ENCODE results near the gene PTGR2. TPM values are rescaled to one million over a fixed set of nuclear protein-coding genes. Genes with fewer than 3 reads are reported as not detected.
A peak's percentile ranks its signal among the peaks of the same experiment; 100 is the strongest.

Gene PTGR2
- total and polyA plus RNA-seq, 4 donors: 3.3 to 8.7 (median 5.4) TPM

GRCh38 chr14:73842851-73843250 lies 8.8 kb upstream of the PTGR2 start:
- WGBS, 2 donors: 85 to 87% methylated on average over 2 of the region's 2 CpGs
- Histone ChIP-seq H3K27me3 (ENCODE audit: control insufficient read depth in 1 of 2, insufficient read depth in 2 of 2, low read length in 1 of 2) (no peaks in the 10 kb centered on the region), H3K9me3 (ENCODE audit: control insufficient read depth, low read length) (no peaks in the 10 kb centered on the region), H3K36me3 (ENCODE audit: control insufficient read depth in 1 of 2, insufficient read depth in 2 of 2, low read length in 1 of 2) (no peaks in the 10 kb centered on the region), H3K4me3 (ENCODE audit: low read length in 2 of 2) (no peak overlapping the region), H3K4me1 (ENCODE audit: control insufficient read depth in 1 of 2, insufficient read depth in 2 of 2, low read length in 2 of 2) (no peaks in the 10 kb centered on the region), H3K27ac (ENCODE audit: low read depth in 1 of 2, low read length in 2 of 2) (no peak overlapping the region)
- intact Hi-C loops (cut with DNase I): no loop called here
- no peak for DNase-seq
- ATAC-seq (ENCODE audit: low FRiP score): no peak

- intact Hi-C loops (cut with DNase I): no loop called here
- 56 to 79% methylated on average over 2 of the region's 2 CpGs for WGBS, 2 donors
Observed at GRCh38 chr14:73843296-73843695, 8.3 kb upstream of the PTGR2 start.

GRCh38 chr14:73846947-73847346 lies 4.7 kb upstream of the PTGR2 start:
- intact Hi-C loops (cut with DNase I): no loop called here
- no peaks in the 10 kb centered on the region for H3K27me3 ChIP-seq (ENCODE audit: control insufficient read depth in 1 of 2, insufficient read depth in 2 of 2, low read length in 1 of 2)
- ATAC-seq (ENCODE audit: low FRiP score) (no peak), DNase-seq (no peak)
- H3K4me1 ChIP-seq (ENCODE audit: control insufficient read depth in 1 of 2, insufficient read depth in 2 of 2, low read length in 2 of 2): no peaks in the 10 kb centered on the region
- H3K4me3 ChIP-seq (ENCODE audit: low read length in 2 of 2): no peak overlapping the region
- H3K9me3 ChIP-seq (ENCODE audit: control insufficient read depth, low read length): no peaks in the 10 kb centered on the region
- 66 to 74% methylated on average over 4 of the region's 4 CpGs for WGBS, 2 donors
- H3K27ac ChIP-seq (ENCODE audit: low read depth in 1 of 2, low read length in 2 of 2): no peak overlapping the region
- H3K36me3 ChIP-seq (ENCODE audit: control insufficient read depth in 1 of 2, insufficient read depth in 2 of 2, low read length in 1 of 2): no peaks in the 10 kb centered on the region

More at GRCh38 chr14:73843296-73843695, 8.3 kb upstream of the PTGR2 start:
- no peaks in the 10 kb centered on the region for H3K9me3 ChIP-seq (ENCODE audit: control insufficient read depth, low read length)
- no peak for ATAC-seq (ENCODE audit: low FRiP score)
- DNase-seq: no peak
- H3K27me3 ChIP-seq (ENCODE audit: control insufficient read depth in 1 of 2, insufficient read depth in 2 of 2, low read length in 1 of 2): no peaks in the 10 kb centered on the region
- H3K4me3 ChIP-seq (ENCODE audit: low read length in 2 of 2): no peak overlapping the region
- no peaks in the 10 kb centered on the region for H3K4me1 ChIP-seq (ENCODE audit: control insufficient read depth in 1 of 2, insufficient read depth in 2 of 2, low read length in 2 of 2)
- no peaks in the 10 kb centered on the region for H3K36me3 ChIP-seq (ENCODE audit: control insufficient read depth in 1 of 2, insufficient read depth in 2 of 2, low read length in 1 of 2)
- H3K27ac ChIP-seq (ENCODE audit: low read depth in 1 of 2, low read length in 2 of 2): no peak overlapping the region

GRCh38 chr14:73851000-73851399 lies 631 bp upstream of the PTGR2 start:
- Histone ChIP-seq H3K27ac (ENCODE audit: low read depth in 1 of 2, low read length in 2 of 2) (peak overlapping the region; percentile 59 to 70), H3K9me3 (ENCODE audit: control insufficient read depth, low read length) (no peaks in the 10 kb centered on the region), H3K36me3 (ENCODE audit: control insufficient read depth in 1 of 2, insufficient read depth in 2 of 2, low read length in 1 of 2) (no peaks in the 10 kb centered on the region), H3K4me3 (ENCODE audit: low read length in 2 of 2) (peak overlapping the region; percentile 44 to 50), H3K4me1 (ENCODE audit: control insufficient read depth in 1 of 2, insufficient read depth in 2 of 2, low read length in 2 of 2) (no peaks in the 10 kb centered on the region), H3K27me3 (ENCODE audit: control insufficient read depth in 1 of 2, insufficient read depth in 2 of 2, low read length in 1 of 2) (no peaks in the 10 kb centered on the region)
- ATAC-seq (ENCODE audit: low FRiP score) (no peak), DNase-seq (no peak)
- intact Hi-C loops (cut with DNase I): loop anchor here in 1 of 2 donors (5.0 kb wide), 1 partner anchor 36 kb away; the partner anchor contains the start of gene ZNF410
- 44 to 49% methylated on average over 6 of the region's 6 CpGs for WGBS, 2 donors

- Histone ChIP-seq H3K4me3 (ENCODE audit: low read length in 2 of 2) (no peak overlapping the region), H3K27me3 (ENCODE audit: control insufficient read depth in 1 of 2, insufficient read depth in 2 of 2, low read length in 1 of 2) (no peaks in the 10 kb centered on the region), H3K4me1 (ENCODE audit: control insufficient read depth in 1 of 2, insufficient read depth in 2 of 2, low read length in 2 of 2) (no peaks in the 10 kb centered on the region), H3K36me3 (ENCODE audit: control insufficient read depth in 1 of 2, insufficient read depth in 2 of 2, low read length in 1 of 2) (no peaks in the 10 kb centered on the region), H3K9me3 (ENCODE audit: control insufficient read depth, low read length) (no peaks in the 10 kb centered on the region), H3K27ac (ENCODE audit: low read depth in 1 of 2, low read length in 2 of 2) (no peak overlapping the region)
- ATAC-seq (ENCODE audit: low FRiP score): no peak
- intact Hi-C loops (cut with DNase I): no loop called here
- DNase-seq: no peak
Observed at GRCh38 chr14:73859145-73859544, 7.5 kb downstream of the PTGR2 start.

GRCh38 chr14:73861073-73861472 lies 9.4 kb downstream of the PTGR2 start:
- no peaks in the 10 kb centered on the region for H3K9me3 ChIP-seq (ENCODE audit: control insufficient read depth, low read length)
- DNase-seq (no peak), ATAC-seq (ENCODE audit: low FRiP score) (no peak)
- 83 to 86% methylated on average over 5 of the region's 5 CpGs for WGBS, 2 donors
- H3K36me3 ChIP-seq (ENCODE audit: control insufficient read depth in 1 of 2, insufficient read depth in 2 of 2, low read length in 1 of 2): no peaks in the 10 kb centered on the region
- H3K4me1 ChIP-seq (ENCODE audit: control insufficient read depth in 1 of 2, insufficient read depth in 2 of 2, low read length in 2 of 2): no peaks in the 10 kb centered on the region
- no peak overlapping the region for H3K27ac ChIP-seq (ENCODE audit: low read depth in 1 of 2, low read length in 2 of 2)
- H3K4me3 ChIP-seq (ENCODE audit: low read length in 2 of 2): no peak overlapping the region
- intact Hi-C loops (cut with DNase I): no loop called here
- H3K27me3 ChIP-seq (ENCODE audit: control insufficient read depth in 1 of 2, insufficient read depth in 2 of 2, low read length in 1 of 2): no peaks in the 10 kb centered on the region

- DNase-seq (no peak), ATAC-seq (ENCODE audit: low FRiP score) (no peak)
- 89 to 96% methylated on average over 8 of the region's 8 CpGs for WGBS, 2 donors
- H3K27ac ChIP-seq (ENCODE audit: low read depth in 1 of 2, low read length in 2 of 2): no peak overlapping the region
- H3K9me3 ChIP-seq (ENCODE audit: control insufficient read depth, low read length): no peaks in the 10 kb centered on the region
- H3K4me1 ChIP-seq (ENCODE audit: control insufficient read depth in 1 of 2, insufficient read depth in 2 of 2, low read length in 2 of 2): no peaks in the 10 kb centered on the region
- intact Hi-C loops (cut with DNase I): no loop called here
- no peak overlapping the region for H3K4me3 ChIP-seq (ENCODE audit: low read length in 2 of 2)
- H3K27me3 ChIP-seq (ENCODE audit: control insufficient read depth in 1 of 2, insufficient read depth in 2 of 2, low read length in 1 of 2): no peaks in the 10 kb centered on the region
- H3K36me3 ChIP-seq (ENCODE audit: control insufficient read depth in 1 of 2, insufficient read depth in 2 of 2, low read length in 1 of 2): no peaks in the 10 kb centered on the region
Observed at GRCh38 chr14:73862480-73862879, 10.8 kb downstream of the PTGR2 start.

- H3K27ac ChIP-seq (ENCODE audit: low read depth in 1 of 2, low read length in 2 of 2): no peak overlapping the region
- H3K36me3 ChIP-seq (ENCODE audit: control insufficient read depth in 1 of 2, insufficient read depth in 2 of 2, low read length in 1 of 2): no peaks in the 10 kb centered on the region
- no peak overlapping the region for H3K4me3 ChIP-seq (ENCODE audit: low read length in 2 of 2)
- DNase-seq (no peak), ATAC-seq (ENCODE audit: low FRiP score) (no peak)
- no peaks in the 10 kb centered on the region for H3K27me3 ChIP-seq (ENCODE audit: control insufficient read depth in 1 of 2, insufficient read depth in 2 of 2, low read length in 1 of 2)
- H3K4me1 ChIP-seq (ENCODE audit: control insufficient read depth in 1 of 2, insufficient read depth in 2 of 2, low read length in 2 of 2): no peaks in the 10 kb centered on the region
- WGBS, 2 donors: 95 to 97% methylated on average over 2 of the region's 2 CpGs
- no peaks in the 10 kb centered on the region for H3K9me3 ChIP-seq (ENCODE audit: control insufficient read depth, low read length)
- intact Hi-C loops (cut with DNase I): no loop called here
Observed at GRCh38 chr14:73863209-73863608, 11.6 kb downstream of the PTGR2 start.

GRCh38 chr14:73865534-73866113 lies 14.0 kb downstream of the PTGR2 start:
- intact Hi-C loops (cut with DNase I): no loop called here
- Histone ChIP-seq H3K9me3 (ENCODE audit: control insufficient read depth, low read length) (no peaks in the 10 kb centered on the region), H3K36me3 (ENCODE audit: control insufficient read depth in 1 of 2, insufficient read depth in 2 of 2, low read length in 1 of 2) (no peaks in the 10 kb centered on the region), H3K4me1 (ENCODE audit: control insufficient read depth in 1 of 2, insufficient read depth in 2 of 2, low read length in 2 of 2) (no peaks in the 10 kb centered on the region), H3K27me3 (ENCODE audit: control insufficient read depth in 1 of 2, insufficient read depth in 2 of 2, low read length in 1 of 2) (no peaks in the 10 kb centered on the region), H3K27ac (ENCODE audit: low read depth in 1 of 2, low read length in 2 of 2) (no peak overlapping the region), H3K4me3 (ENCODE audit: low read length in 2 of 2) (no peak overlapping the region)
- DNase-seq (no peak), ATAC-seq (ENCODE audit: low FRiP score) (no peak)
- WGBS, 2 donors: 85 to 88% methylated on average over 8 of the region's 8 CpGs
